Right lobe of liver (tissue), 4 donors: Measurements from ENCODE around the gene TSGA10IP.

Experiments used
- POLR2A ChIP-seq: fragments of 450-650 bp; IDR thresholded peaks from one replicate; pipeline ENCODE4 v1.6.1; 2017; ENCODE audit warnings: antibody characterized with exemption, mild to moderate bottlenecking
- TF ChIP-seq, protein P1 (sequence below), 4 donors: fragments of 200-600 bp in 3 of 4; fragments of 450-650 bp in 1 of 4; IDR thresholded peaks; one replicate each; pipeline versions ENCODE4 v1.5.1 to v1.8.0; 2016 to 2022; ENCODE audit warnings: antibody characterized with exemption in 4 of 4, mild to moderate bottlenecking in 2 of 4
- donor health status: DM: no; HTN: no; CAD: no.
- donor health status: DM: no; HTN: no; CAD: no.
- donor health status: DM: no; HTN: yes; CAD: no.

DNA sequence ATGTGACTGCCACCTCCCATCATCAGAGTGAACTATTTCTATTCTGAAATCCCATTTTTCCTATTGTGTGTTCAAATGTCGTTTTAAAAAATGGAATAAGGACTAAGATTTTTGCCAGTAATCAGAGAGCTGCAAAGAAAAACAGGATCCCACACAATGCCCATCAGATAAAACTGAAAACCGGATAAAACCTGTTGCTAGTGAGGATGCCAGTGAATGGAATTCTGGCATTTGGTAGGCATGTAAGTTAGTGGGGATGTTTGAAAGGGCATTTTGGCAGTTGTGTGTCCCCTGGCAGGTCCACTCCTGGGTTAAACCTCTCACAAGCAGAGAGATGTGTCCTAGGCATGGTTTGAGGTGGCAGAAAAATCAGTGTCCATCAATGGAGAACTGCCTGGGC lies 19.9 kb upstream of the TSGA10IP start:
- TF ChIP-seq, protein P1, sequence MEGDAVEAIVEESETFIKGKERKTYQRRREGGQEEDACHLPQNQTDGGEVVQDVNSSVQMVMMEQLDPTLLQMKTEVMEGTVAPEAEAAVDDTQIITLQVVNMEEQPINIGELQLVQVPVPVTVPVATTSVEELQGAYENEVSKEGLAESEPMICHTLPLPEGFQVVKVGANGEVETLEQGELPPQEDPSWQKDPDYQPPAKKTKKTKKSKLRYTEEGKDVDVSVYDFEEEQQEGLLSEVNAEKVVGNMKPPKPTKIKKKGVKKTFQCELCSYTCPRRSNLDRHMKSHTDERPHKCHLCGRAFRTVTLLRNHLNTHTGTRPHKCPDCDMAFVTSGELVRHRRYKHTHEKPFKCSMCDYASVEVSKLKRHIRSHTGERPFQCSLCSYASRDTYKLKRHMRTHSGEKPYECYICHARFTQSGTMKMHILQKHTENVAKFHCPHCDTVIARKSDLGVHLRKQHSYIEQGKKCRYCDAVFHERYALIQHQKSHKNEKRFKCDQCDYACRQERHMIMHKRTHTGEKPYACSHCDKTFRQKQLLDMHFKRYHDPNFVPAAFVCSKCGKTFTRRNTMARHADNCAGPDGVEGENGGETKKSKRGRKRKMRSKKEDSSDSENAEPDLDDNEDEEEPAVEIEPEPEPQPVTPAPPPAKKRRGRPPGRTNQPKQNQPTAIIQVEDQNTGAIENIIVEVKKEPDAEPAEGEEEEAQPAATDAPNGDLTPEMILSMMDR (IDR thresholded peaks at IDR 0.05): no peak
- no peak for TF ChIP-seq POLR2A
